GM18498 (cell line): ENCODE results near the gene PLCH2.

Experiments used
- ATAC-seq: cut with Tn5 transposase; IDR thresholded peaks from one replicate; pipeline ENCODE4 v1.9.1; 2021; ENCODE audit warnings: mild to moderate bottlenecking, moderate library complexity; ENCODE audit not compliant: unreplicated experiment

Gene PLCH2

DNA sequence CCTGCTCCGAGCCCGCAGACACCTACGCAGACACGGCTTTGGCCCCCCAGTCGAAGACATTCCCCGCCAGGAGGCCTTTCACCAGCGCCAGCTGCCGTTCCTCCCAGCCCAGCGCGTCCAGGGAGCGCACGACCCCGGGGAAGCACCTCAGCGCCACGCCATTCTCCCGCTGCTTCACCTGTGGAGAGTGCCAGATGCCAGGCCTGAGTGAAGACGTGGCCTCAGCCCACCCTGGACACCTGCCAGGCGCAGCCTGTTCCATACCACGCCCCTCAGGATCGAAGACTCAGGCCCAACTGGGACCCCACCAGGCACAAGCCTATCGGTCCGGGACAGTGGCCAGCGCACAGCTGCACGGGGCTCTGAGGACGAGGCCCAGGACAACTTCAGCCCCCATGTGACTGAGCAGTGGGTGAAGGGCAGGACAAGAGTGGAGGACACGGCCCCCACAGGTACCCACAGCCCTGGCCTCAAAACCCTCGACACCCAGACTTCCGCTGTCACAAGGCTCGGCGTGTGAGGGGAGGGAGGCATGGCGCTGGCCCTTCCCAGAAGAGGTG is 36.9 kb downstream of the PLCH2 start:
- ATAC-seq, result no peak

- no peak for ATAC-seq
Observed at GRCh38 chr1:2513939-2514652, 38.0 kb downstream of the PLCH2 start.

- ATAC-seq, result no peak
Observed at GRCh38 chr1:2514863-2515762, 39.0 kb downstream of the PLCH2 start.

DNA sequence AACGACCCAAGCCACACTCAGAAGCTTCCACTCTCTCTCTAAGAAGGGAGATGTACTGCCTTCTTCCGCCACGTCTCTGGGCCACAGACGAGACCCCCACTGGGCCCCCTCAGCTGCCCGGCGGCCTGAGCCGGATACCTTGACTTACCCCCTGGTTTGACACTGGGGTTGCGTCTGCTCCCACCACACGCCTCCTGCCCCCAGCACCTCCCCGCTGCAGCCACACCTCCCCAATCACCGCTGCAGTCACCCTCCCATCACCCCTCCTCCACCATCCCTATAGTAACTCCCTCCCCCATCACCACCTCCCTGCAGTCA is 39.6 kb downstream of the PLCH2 start:
- no peak for ATAC-seq

DNA sequence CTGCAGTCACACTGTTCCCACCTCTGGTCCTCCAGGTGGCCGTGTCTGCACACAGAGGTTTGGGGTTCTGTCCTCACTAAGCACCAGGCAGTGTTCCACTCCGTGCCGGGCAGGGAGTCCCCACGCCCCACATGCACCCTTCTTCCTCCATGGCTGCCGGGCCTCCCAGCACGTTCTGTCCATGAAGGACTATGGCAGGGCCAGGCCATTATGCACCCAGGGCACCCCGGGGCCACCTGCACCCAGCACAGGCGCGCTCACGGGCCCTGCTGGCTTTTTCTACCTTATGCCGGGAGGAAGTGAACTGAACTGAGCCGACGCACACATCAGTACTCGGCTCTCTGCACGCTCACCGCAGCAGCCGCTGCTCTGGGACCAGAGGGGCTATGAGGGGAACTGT is 40.0 kb downstream of the PLCH2 start:
- ATAC-seq, result no peak

DNA sequence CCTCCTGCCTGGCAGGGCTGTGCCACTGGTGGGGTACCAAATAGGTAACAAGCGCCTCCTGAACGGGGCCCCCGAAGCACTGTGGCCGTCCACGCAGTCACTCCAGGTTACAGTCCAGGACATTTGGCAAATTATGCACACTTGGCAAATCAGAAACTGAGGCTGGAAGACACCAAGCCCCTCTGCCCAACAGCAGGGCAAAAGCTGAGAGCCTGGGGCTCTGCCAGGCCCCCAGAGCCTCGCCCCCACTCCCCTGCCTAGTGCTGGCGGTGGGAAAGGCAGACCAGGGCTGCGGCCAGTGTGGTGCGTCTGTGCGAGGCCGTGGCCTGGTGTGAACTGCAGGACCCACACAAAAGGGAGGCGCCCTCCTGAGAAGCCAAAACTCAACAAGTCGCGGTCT is 40.9 kb downstream of the PLCH2 start:
- no peak for ATAC-seq

GRCh38 chr1:2517966-2518365 is 41.9 kb downstream of the PLCH2 start:
- no peak for ATAC-seq

GRCh38 chr1:2518528-2518927 is 42.4 kb downstream of the PLCH2 start:
- ATAC-seq, result no peak

DNA sequence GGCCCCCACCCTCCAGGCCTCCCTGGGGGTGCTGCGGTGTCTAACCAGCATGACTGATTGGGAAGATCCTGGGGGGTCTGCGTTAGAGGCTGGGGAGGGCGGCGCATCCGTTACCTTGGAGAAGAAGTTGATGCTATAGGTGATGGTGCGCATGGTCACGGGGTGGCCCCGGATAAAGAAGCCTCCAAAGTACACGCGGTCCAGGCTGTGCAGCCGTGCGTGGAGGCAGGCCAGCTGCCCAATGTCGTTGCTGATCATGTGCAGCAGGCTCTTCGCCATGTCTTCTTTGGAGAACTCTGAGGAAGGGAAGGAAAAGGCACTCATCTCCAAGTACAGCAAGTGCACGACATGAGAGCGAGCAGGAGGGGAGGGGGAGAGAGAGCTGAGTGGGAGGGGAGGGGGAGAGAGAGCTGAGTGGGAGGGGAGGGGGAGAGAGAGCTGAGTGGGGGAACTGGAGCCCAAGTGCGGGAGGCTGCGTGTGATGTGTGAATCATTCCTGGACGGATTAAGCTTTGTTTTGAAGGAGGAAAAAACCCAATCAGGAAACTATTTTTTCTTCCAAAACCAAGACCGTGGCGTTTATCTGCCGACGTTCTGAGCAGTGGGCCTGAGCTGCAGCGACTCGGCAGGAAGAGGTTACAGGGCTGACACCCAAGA is 43.1 kb downstream of the PLCH2 start:
- no peak for ATAC-seq

DNA sequence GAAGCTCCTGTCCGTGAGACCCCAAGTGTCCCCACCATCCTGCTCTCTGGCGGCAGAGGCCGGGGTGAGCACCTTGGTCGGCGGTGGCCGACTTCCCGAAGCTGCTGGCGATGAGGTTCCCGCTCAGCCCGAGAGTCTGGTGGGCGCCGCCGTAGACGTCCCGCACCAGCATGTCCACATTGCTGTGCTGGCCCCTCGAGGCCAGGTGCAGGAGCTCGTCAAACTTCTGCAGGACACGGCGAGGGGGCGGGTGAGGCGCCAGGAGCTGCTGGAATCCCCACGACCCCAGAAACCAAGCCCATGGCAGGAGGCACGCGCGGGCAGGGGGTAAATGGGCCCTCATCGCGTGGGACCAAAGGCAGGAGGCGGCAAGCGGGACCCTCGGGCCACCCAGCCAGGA is 43.6 kb downstream of the PLCH2 start:
- no peak for ATAC-seq

- ATAC-seq, result no peak
Observed at GRCh38 chr1:2520206-2520605, 44.1 kb downstream of the PLCH2 start.

DNA sequence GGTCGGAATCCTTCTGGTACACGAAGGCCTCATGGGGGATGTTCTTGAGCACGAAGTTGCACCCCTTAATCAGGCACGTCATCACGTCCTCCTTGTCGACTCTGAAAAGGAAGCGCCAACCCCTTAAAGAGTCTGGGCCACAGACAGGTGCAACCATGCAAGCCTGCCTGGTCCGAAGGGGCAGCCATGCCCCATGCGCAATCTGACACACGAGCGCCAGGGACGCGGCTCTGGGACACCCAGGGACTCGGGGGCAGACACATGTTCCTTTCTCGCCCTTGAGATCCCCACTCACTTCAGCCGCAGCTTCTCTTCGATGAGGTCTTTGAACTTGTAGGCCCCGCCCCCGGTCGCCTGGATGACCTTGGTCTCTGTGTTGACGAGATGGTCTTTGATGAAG is 44.7 kb downstream of the PLCH2 start:
- no peak for ATAC-seq

DNA sequence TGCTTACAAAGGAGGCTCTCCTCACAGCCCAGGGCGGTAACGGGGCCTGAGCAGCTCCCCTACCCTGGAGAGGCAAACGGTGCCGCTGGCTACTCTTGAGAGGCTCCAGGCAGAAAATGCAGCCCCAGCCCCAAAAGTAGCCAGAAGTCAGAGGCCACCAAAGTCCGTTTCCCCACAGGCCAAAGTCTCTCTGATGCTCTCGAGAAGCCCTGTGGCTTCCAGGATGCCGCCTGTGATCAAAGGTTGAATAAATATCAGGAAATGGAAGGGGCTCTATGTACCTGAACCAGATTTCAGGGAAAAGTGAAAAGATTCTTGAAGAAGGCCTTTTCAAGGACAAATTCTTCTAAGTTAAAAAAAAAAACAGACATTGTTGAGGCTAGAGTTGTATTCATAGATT is 46.1 kb downstream of the PLCH2 start:
- ATAC-seq, result no peak

- no peak for ATAC-seq
Observed at GRCh38 chr1:2523191-2523890, 47.3 kb downstream of the PLCH2 start.

DNA sequence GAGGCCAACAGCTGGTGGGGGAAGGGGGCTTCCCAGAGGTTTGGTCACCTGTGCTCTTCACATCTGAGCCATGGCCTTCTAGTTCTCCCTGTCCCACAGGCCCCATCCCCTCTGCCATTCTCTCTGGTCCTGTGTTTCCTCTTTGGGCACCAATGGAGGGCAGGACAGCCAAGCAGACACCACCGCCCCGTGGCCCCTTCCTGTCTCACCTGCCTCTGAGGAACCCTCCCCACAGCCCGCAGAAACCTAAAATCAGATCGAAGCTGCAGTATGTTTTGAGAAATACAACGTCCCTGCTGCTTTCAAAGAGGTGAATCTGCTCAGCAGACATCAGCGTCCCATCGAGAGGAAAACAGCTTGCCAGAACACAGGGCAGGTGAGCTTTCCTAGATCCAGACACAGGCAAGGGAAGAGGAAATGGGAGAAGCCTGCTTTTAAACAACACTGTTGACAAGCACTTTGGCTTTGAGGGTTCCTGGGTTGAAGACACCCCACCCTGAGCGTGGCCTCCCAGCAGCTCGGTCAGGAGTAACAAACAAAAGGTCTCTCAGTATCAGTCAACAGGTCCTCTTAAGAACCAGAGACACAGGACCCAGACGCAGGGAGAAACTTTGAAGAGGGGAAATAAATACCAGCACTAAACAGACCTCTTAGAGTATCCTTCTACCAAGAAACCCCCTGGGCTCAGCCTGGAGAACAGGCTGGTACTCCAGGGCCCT is 48.0 kb downstream of the PLCH2 start:
- no peak for ATAC-seq

- no peak for ATAC-seq
Observed at GRCh38 chr1:2525572-2525919, 49.5 kb downstream of the PLCH2 start.

GRCh38 chr1:2525920-2526823 is 50.1 kb downstream of the PLCH2 start, which contains the start of gene PANK4:
TSS of gene PANK4 (minus strand) at chr1:2526596. CDS start at chr1:2526587, 9 bp downstream.
- ATAC-seq, result peak; percentile 87

DNA sequence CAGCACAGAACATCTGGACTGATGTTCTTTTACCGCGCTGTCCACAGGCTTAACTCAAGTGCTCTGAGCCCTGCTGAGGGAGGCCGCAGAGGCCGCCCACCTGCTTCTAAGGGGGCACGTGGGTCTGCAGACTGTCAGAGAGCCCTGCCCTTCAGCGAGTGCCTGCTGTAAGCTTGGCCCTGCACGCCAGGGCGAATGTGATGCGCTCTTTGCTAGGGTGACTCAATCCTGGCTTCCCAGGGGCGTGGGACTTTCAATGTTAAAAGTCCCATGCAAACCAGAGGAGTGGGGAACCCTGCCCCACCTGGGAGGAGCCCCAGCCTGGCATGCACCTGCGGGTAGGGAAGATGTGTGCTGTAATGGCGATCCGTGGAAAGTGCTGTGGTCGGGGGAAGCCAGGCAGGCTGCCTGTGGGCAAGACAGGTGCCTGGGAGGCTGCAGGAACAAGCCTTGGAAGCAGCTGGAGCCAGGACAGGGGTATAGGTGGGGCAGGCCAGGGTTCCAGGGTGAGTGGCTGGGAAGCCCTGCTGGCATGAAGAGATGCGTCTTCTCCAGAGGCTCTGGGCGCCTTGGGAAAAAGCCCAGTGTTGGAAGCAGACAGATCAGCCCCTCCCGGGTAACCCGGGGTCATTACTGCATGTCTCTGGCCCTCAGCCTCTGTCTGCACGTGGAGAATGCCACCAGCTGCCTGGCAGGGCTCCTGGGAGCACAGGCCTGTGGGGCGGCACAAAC is 50.9 kb downstream of the PLCH2 start:
- ATAC-seq, result peak; percentile 26

DNA sequence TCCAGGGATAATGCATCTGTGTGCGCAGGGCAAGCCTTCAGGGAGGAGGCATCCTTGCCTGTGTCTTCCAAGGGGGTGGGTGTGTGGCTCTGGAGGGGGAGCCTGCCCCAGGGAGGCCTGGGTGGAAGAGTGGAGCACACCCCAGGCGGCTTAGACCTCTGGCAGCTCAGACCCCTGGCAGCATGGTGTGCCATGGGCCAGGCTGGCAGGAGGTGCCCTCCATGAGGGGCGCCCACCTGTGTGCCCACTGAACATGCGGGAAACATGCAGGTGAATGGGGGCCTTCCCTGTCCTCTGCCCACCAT is 51.4 kb downstream of the PLCH2 start:
- no peak for ATAC-seq
